Measurements from ENCODE around the gene TRIM31.
"Not testable (repeated sequence)": the region's sequence is repeated elsewhere in the genome, so short reads cannot be mapped to it uniquely, and the experiment has no call there.

TRIM31 gene

DNA sequence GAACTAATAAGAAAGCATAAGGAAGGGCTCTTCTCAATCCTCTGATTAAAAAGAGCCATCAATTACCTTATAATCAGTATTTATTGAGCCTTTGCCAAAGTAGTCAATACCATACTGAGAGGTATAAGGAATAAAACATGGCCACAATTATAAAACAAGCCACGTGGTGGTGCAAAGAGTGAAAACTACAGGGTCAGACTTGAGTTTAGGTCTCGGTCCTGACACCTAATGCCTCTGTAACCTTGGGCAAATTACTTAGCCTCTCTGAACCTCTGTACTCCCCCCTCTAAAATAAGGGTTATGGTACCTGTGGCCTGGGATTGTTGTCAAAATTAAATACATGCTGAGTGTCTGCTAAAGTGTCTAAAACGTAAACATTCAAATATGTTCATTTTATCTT is 36.3 kb upstream of the TRIM31 start:
- DNase-seq (ENCODE audit: low read depth, low spot score), result no peak

DNA sequence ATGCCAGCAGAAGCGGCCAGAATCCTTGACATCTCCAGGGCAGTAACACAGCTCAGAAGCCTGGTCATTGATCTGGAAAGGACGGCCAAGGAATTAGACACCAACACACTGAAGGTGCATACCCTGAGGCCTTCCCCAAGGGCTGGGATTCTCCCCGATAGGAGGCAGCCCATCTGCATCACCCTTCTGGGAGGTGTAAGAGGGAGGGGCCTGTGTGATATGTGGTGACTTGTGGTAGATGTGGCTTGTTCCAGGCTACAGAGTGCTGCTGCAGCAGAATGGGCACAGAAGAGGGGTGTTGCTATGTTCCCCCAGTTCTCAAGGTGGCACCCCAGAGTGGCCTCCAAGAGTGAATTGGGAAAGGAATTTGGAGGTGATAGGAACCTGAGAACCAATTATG is 34.2 kb upstream of the TRIM31 start:
- no peak for DNase-seq (ENCODE audit: low read depth, low spot score)

DNA sequence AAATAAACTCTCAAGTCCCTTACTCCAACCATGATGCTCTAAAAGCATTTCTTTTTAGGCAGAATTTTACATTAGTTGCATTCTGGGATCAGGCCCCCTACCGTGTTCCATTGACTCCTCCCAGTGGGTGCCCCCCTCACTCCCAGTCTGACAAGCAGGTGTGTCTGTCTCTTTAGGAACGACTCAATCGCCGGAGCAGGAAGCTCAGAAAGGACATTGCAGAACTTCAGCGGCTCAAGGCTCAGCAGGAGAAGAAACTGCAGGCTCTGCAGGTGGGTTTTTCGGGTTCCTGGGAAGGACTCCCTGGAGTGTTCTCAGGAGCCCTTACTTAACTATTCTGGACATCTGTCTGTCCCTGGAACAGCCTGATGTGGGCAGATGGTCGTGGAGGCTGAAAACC is 32.9 kb upstream of the TRIM31 start:
- DNase-seq (ENCODE audit: low read depth, low spot score), result no peak

DNA sequence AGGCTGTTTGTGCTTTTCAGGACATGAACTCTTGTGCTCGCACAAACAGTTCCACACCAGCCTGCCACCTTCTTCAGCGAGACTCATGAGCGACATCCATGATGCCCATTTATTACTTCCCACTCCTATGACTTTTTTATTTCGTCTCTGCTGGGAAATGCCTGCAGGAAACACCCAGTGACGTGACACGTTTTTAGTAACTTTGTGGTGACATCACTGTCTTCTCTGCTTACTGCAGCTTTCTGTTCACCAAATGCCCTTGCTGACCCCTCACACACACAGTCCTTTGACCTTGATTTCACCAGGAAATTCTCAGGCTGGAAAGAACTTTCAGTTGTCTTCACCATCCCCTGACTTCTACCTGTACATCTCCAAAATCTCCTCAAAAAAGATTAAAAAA is 31.9 kb upstream of the TRIM31 start:
- DNase-seq (ENCODE audit: low read depth, low spot score), result no peak

DNA sequence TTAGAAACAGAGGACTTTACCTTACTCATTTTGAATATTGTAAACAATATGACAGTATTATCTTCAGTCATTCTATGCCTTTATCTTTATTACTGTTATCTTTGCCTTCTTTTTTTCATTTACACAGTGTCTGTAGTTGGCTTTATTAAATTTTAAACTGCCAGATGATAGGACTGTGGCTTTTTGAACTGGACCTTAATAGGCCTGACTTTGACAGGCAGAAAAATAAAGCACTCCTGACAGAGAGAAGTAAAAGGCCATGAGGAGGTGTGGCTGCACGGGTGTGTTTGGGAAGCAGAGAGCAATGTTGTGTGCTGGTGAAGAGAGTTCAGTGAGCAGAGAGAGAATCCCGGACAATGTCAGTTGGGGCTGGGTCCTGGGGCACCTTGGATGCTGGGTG is 30.9 kb upstream of the TRIM31 start:
- DNase-seq (ENCODE audit: low read depth, low spot score), result no peak

DNA sequence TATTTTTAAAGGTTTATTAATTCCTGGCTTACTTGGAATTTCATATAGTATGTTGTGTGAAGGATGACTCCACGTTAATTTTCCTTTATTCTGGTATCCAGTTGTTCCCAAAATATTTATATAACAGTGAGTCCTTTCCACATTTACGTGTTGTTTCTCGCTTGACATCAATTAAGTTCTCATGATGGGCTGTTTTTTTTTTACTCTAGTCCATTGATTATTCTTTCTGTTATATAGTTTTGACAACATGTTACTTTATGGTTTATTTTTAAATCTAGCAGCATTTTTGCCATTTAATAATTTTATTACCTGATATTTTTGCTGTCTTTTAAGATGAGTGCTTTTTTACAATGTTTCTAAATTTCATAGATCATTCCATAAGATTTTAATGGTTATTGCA is 29.8 kb upstream of the TRIM31 start:
- DNase-seq (ENCODE audit: low read depth, low spot score), result no peak

DNA sequence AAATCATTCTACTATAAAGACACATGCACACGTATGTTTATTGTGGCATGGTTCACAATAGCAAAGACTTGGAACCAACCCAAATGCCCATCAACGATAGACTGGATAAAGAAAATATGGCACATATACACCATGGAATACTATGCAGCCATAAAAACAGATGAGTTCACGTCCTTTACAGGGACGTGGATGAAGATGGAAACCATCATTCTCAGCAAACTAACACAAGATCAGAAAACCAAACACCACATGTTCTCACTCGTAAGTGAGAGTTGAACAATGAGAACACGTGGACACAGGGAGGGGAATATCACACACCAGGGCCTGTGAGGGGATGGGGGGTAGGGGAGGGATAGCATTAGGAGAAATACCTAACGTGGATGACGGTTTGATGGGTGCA is 27.4 kb upstream of the TRIM31 start:
- DNase-seq (ENCODE audit: low read depth, low spot score), result not testable (repeated sequence)

DNA sequence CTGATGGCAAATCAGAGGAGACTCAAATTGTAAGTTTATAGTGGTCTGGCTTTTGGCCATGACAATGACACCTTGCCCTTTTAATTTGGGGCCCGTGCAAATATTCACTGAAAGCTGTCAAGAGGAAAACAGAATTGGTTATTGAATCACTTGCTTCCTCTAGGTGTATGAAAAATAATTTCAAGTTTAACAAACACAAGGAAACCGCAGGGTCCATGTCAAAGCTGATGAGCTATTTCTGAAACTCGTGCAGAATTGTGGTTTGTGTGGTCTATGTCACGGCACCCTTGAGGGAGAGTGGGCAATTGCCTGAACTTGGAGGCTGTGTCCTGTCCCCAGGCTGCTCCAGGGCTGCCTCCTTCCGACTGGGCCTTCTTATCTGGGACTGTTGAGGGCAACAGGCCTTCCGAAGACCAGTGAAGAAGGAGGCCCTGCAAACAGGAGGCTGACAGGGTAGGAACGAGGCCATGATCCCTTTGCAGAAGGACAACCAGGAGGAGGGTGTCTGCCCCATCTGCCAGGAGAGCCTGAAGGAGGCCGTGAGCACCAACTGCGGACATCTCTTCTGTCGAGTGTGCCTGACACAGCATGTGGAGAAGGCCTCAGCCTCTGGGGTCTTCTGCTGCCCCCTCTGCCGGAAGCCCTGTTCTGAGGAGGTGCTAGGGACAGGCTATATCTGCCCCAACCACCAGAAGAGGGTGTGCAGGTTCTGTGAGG is 23.8 kb upstream of the TRIM31 start:
- DNase-seq (ENCODE audit: low read depth, low spot score), result no peak

DNA sequence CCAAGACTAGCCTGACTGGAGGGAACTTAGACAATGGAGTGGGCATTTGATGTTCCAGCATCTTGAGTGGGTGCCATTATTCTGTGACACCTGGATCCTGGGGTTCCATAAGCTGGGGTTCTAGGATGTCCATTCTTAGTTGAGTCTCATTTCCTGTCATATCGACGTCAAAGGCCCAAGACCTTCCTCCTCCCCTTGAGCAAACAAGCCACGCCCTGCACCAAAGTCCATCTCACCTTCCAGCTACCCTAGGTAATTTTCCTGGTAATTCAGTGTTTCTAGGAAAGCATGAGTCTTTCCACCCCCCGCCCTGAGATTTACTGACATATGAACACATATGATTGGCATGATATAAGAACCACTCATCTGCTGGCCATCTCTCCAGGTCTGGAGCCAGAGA is 22.9 kb upstream of the TRIM31 start, which contains the start of gene TRIM40:
TRIM40 (plus strand) TSS at position 384 of the 400 bp plus-strand sequence. CDS start 897 bp downstream, outside the sequence.
- no peak for DNase-seq (ENCODE audit: low read depth, low spot score)

DNA sequence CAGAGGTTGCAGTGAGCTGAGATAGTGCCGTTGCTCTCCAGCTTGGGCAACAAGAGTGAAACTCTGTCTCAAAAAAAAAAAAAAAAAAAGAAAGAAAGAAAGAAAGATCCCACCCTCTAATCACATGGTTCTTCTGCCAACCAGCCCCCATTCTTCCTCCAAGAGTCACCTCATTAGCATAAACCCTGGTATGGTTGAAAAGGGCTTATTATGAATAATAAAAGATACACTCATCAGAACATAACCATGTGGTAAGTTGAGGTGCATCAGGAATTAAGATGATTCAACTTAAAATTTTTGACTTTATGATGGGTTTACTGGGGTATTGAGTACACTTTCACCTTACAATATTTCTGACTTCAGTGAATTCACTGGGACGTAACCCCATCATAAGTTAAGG is 22.3 kb upstream of the TRIM31 start:
- DNase-seq (ENCODE audit: low read depth, low spot score), result peak; percentile 13

DNA sequence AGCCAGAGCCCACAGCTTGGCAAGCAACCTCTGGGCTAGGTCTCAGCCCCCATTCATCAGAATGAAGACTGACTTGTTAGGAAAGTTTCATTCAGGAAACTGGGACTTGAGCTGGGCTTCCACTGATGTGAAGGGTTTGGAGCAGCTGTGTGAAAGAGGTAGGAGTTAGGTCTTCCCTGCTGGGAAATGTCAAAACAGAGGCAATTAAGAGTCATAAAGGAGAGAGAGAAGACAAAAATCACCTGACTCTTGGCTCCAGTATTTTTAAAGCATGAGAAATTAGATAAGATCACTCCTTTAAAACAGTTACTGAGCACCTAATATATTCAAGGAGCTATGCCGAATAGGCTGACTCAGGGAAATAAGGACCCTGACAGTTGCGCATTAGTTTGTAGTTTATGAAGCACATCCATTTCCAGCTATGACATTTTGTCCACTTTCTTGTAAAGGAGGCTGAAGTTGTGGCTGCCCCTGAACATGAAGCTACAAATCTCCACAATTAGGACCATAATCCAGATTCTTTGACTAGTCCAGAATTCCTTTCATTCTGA is 19.1 kb upstream of the TRIM31 start:
- DNase-seq (ENCODE audit: low read depth, low spot score), result no peak

DNA sequence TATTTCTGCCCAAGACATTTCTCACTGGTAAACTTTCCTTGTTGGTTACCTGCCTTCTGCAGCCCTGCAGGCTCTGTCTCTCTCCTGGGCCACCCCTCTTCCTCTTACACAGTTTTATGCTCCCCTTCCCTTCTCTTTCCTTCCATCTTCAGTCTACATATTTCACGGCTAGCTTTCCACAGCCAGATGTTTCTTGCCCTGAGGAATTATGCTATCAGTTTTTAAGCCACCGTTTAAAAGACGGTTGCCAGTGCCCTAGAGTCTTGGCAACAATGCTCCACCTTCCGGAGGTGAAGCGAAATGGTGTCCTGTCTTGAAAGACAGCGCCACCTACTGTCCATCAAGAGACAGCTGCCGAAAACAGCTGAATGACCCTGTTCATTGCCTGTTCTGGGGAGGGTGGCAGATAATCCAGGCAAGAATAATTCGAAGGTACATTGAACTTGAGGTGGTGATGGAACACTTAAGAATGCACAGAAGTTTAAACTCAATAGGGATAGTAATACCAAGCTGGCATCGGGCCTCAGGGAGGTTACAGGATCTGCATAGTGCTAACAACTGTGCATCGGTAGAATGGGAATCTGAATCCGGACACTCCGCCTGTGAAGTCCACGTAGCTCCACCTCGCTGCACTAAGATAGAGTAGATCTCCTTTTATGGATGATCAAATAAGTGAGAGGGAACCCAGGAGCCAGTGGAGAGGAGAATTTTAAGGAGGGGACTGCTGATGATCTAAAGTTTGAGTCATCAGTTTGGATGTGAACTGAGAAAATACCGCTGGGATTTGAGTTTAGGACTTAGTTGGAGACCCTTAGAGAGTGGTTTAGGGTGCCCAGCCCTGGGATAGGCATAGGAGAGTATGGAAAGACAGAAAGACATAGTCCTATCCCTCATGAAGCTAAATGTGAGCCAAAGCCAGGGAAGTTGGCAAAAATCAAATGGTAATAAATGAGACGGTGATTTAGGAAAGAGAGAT is 18.3 kb upstream of the TRIM31 start:
- DNase-seq (ENCODE audit: low read depth, low spot score), result peak; percentile 89

DNA sequence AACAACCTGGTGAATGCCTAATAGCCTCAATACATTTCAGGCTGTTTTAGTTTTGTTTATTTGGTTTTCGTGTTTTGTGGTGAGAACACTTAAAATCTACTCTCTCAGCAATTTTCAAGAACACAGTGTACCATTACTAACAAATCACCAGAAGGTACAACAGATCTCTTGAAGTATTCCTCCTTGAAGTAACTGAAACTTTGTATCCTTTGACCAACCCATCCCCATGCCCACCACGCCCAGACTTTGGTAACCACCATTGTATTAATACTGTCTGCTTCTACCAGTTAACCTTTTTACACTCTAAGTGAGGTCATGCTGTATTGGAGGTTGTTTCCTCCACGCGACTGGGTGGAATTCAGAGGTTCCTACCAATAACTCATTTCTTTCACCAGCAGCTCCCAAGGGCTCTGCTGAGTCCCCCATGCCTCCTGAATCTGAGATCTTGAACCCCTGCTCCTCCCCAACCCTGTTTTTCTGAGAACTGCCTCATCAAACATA is 17.3 kb upstream of the TRIM31 start:
- DNase-seq (ENCODE audit: low read depth, low spot score), result no peak

DNA sequence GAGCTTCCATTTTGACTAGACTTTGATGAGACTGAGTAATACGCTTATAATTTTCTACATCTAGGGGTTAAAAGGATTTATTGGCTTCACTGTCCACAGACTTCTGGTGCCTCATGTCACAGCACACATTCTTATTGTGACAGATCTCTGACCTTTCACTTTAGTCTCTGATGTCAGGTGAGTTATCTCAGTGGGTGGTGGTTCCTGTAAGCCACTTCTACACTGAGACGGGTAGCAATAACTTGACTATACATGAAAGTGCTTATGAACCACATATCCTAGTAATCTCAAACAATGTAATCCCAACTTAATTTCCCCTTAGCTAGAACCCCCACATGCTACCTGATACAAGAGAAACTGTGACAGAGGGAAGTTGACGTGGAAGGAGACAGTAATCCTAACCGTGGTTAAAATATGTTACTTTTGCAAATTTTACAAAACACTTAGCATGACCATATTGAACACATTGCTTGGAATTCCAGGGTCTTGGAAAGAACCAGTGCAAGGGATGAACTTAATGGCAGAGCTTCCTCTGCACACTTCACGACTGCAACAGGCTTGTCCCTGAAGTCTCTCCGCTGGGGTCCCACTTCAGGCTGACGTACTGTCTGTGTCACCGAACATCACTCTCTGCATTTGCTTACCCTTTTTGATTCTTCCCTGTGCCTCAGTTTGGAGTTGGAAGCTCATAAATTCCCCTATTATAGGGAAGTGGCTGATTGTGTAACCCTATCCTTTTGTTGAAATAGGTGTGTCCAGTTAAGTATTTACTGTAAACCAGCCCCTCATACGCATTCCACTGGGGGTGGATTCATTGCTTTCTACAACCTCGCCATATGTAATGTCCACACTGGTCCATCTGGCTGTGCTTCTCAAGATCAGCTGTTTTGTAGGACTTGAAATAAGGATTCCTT is 16.6 kb upstream of the TRIM31 start:
- DNase-seq (ENCODE audit: low read depth, low spot score), result no peak

DNA sequence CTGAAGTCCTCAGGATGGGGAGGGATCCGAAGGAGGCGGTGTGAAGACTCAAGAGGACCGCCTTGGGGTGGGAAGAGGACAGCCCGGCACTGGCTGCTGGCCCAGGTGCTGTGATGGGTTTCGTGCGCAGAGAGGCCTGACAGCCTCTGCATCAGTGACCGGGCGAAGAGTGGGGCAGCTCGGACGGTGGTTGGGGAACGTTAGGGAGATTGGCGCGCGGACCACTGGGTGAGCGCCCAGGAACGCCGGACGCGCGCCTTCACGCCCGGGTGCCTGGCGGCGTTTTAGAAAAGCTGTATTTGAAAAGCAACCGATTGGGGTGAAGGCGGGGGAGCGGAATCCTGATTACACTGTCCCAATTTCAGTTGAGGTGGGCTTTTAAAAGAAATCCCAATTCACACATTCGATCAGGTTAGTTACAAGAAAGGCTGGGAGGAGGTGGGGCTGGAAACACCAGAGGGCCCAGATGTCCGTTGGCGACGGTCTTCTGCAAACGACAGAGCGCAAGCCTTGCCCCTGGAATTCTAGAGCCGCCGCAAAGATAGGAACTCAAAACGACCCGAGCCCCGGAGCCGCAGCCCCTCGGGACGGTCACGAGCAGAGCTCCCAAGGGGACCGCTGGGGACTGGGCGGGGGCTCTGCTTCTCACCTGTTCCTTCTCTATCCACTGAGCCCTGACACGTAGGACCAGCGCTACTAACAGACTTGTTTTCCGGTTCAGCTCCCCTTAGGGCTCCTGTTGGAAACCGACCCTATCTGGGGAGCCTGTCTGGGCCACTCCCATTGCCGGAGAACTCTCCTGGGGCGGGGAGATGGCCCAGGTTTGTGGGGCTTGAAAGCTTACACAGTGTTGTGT is 14.6 kb upstream of the TRIM31 start:
- peak; percentile 23 for DNase-seq (ENCODE audit: low read depth, low spot score)

DNA sequence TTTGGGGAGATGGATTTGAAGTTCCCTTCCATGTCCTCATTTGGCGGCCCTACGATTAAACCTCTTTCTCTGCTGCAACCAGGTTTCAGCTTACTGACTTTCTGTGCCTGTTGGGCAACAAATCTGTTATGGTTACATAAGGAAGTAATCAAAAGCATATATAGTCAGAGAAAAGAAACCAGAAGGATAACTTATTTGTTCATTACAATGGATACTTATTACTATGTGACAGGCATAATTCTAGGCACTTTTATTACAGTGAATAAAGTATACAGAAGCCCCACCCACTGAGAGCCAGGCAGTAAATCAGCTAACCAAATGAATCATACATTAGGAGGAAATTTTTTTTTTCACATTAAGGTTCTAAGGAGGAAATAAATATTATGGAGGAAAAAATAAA is 9.6 kb upstream of the TRIM31 start:
- no peak for DNase-seq (ENCODE audit: low read depth, low spot score)

DNA sequence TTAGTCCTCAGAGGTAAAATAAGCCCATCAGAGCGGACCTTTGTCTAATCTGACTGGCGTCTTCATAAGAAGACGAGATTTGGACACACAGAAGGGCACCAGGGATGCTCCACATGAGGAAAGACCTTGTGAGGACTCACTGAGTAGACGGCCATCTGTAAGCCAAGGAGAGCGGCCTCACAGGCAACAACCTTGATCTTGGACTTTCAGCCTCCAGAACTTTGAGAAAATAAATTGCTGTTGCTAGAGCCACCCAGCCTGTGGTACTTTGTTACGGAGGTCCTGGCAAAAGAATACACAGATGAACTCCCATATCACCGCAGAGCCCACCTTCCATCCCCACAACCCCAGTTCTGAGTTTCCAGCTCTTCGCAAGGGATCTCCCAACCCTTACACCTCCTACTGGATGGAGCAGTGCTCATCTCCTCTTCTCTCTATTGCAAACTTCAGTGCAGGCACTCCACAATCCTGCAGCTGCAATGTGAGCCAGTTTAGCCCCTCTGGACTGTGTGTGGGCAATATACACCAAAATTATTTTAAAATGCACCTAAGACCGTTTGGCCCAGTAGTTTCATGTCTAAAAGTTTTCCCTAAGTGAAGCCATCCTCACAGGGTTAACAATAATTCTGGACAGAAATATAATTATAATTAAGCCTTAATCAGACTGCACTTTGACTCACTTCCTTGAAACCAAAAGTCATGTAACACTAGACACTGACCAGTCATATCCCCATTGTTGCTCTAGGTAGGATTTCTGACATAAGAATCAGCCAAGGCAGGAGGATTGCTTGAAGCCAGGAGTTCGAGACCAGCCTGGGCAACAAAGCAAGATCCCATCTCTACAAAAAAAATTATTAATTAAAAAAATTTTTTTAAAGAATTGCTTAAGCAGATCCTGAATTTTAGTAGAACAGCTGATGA is 8.8 kb upstream of the TRIM31 start:
- DNase-seq (ENCODE audit: low read depth, low spot score), result no peak

DNA sequence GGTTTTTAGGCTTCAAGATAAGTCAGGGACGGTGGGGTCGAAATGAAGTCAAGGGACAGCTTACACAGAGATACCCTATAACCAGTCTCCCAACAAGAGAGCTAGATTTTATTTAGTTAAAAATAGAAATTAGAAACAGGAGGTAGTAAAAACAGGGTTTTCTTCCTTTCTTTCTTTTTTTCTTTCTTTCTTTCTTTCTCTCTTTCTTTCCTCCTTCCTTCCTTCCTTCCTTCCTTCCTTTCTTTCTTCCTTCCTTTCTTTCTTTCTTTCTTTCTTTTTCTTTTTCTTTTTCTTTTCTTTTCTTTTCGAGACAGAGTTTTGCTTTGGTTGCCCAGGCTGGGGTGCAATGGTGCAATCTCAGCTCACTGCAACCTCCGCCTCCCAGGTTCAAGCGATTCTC is 5.8 kb upstream of the TRIM31 start:
- DNase-seq (ENCODE audit: low read depth, low spot score), result not testable (repeated sequence)

DNA sequence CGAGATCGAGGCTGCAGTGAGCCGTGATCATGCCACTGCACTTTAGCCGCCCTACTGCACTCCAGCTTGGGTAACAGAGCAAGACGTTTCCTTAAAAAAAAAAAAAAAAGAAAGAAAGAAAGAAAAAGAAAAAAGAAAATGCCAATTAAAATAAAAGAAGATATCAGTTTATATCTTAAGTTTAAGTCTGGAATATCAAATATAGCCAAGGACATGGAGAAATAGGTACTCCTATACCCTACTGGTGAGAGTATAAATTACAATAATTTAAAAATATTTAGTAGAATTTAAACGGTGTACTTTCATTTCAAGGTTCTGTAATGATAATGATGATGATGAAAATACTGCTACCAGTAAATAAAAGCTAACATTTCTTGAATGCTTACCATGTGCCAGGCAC is 3.8 kb upstream of the TRIM31 start:
- no peak for DNase-seq (ENCODE audit: low read depth, low spot score)

Data from astrocyte of the hippocampus (primary cell).